ENCODE measurements around the gene BICRAL. TPM values are rescaled to one million over a fixed set of nuclear protein-coding genes. Genes with fewer than 3 reads are reported as not detected.
"Not testable (repeated sequence)": the region's sequence is repeated elsewhere in the genome, so short reads cannot be mapped to it uniquely, and the experiment has no call there.

Gene BICRAL
- total RNA-seq, 1 donor from 2014 or later, result 14.4 TPM

DNA sequence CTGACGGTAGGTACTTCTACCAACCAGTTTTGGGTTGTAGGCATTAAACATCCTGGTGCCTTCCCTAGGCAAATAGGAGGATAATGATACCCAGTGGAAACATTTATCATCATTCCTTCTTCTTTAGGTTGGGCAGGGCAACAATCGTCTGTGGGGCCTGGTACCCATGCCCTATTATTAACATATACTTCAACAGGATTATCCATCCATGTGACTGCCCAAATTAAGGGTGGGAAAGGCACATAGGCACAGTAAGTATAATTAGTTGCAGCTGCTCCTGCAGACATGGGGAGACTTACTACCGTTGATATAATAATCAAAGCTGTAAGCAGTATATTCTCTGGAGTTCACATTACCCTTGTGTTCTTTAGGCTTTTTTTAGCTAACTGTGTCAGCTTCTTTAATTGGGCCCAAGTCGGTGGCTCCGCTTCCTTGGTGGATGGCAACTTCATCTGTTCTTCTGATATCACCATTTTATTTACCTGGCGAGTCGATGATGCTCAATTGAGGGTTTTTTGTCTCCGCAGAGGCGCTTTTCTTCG lies 114.4 kb downstream of the BICRAL start:
- no peak for DNase-seq (ENCODE audit: low spot score, unreplicated experiment)
- Mint-ChIP-seq H3K27ac (no peak overlapping the region), H3K36me3 (ENCODE audit: insufficient read depth) (no peaks in the 10 kb centered on the region), H3K9me3 (ENCODE audit: low read depth) (no peaks in the 10 kb centered on the region), H3K4me3 (ENCODE audit: low read depth) (no peak overlapping the region), H3K27me3 (peaks cover 5% of the 10 kb centered on the region), H3K4me1 (ENCODE audit: low read depth) (peaks cover 15% of the 10 kb centered on the region)
- TF ChIP-seq, protein P1, sequence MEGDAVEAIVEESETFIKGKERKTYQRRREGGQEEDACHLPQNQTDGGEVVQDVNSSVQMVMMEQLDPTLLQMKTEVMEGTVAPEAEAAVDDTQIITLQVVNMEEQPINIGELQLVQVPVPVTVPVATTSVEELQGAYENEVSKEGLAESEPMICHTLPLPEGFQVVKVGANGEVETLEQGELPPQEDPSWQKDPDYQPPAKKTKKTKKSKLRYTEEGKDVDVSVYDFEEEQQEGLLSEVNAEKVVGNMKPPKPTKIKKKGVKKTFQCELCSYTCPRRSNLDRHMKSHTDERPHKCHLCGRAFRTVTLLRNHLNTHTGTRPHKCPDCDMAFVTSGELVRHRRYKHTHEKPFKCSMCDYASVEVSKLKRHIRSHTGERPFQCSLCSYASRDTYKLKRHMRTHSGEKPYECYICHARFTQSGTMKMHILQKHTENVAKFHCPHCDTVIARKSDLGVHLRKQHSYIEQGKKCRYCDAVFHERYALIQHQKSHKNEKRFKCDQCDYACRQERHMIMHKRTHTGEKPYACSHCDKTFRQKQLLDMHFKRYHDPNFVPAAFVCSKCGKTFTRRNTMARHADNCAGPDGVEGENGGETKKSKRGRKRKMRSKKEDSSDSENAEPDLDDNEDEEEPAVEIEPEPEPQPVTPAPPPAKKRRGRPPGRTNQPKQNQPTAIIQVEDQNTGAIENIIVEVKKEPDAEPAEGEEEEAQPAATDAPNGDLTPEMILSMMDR (IDR thresholded peaks at IDR 0.05; ENCODE audit: unreplicated experiment), result no peak

DNA sequence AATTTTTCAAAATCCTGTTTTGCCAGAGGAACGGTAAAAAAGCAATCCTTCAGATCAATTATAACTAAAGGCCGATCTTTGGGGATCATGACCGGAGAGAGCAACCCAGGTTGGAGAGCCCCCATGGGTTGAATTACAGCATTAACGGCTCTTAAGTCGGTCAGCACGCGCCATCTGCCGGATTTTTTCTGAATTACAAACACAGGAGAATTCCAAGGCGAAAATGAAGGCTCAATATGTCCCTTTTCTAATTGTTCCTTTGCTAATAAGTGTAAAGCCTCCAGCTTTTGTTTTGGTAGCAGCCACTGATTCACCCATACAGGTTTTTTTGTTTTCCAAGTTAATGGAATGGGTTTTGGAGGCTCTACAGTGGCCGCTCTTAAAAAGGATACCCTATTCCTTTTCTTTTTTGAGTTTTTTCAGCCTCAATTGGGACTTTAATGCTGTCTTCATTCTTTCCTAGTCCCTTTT lies 117.1 kb downstream of the BICRAL start:
- Mint-ChIP-seq H3K4me1 (ENCODE audit: low read depth) (peaks cover 30% of the 10 kb centered on the region), H3K9me3 (ENCODE audit: low read depth) (no peaks in the 10 kb centered on the region), H3K27ac (no peak overlapping the region), H3K27me3 (peaks cover 5% of the 10 kb centered on the region), H3K4me3 (ENCODE audit: low read depth) (peak overlapping the region; percentile 44), H3K36me3 (ENCODE audit: insufficient read depth) (no peaks in the 10 kb centered on the region)
- TF ChIP-seq, protein P1 (IDR thresholded peaks at IDR 0.05; ENCODE audit: unreplicated experiment), result peak; percentile 69
- peak; percentile 62 for DNase-seq (ENCODE audit: low spot score, unreplicated experiment)

DNA sequence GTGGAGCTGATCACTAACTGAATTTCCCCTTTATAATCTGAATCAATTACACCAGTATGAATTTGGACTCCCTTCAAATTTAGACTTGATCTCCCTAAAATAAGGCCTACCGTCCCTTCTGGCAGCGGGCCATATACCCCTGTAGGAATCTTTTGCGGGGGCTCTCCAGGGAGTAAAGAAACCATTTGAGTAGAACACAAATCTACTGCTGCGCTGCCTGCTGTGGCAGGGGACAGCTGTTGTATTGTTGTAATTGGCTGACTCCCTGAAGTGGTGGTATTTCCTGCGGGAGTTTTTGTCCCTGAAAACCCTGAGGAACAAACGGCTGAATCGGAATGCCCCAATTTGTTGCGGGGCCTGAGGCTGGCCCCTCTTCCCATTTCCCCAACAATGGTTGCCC lies 118.0 kb downstream of the BICRAL start:
- Mint-ChIP-seq H3K27me3 (peaks cover 5% of the 10 kb centered on the region), H3K4me1 (ENCODE audit: low read depth) (peaks cover 23% of the 10 kb centered on the region), H3K36me3 (ENCODE audit: insufficient read depth) (no peaks in the 10 kb centered on the region), H3K9me3 (ENCODE audit: low read depth) (no peaks in the 10 kb centered on the region), H3K4me3 (ENCODE audit: low read depth) (no peak overlapping the region), H3K27ac (no peak overlapping the region)
- TF ChIP-seq, protein P1 (IDR thresholded peaks at IDR 0.05; ENCODE audit: unreplicated experiment), result no peak
- DNase-seq (ENCODE audit: low spot score, unreplicated experiment), result no peak

DNA sequence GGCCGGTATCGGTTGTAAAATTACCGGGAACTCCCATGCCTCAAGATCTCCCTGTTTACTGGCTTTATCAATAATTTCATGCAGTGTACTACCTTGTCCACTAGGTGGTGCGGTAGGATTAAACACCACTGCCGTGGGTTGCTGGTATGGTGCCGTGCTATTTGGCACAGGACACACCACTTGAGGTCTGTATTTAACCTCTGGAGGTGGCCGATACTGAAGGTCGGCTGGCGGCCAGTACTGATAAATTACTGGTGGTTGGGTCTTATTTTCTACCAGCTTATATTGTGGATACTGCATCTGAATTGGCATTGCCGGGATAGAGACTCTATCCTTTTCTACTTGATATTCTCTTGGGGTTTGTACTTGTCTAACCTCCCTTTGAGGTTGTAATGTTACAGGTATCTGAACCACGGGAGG lies 119.7 kb downstream of the BICRAL start:
- peaks cover 23% of the 10 kb centered on the region for H3K4me1 Mint-ChIP-seq (ENCODE audit: low read depth)
- H3K9me3 Mint-ChIP-seq (ENCODE audit: low read depth), result no peaks in the 10 kb centered on the region
- peak; percentile 66 for DNase-seq (ENCODE audit: low spot score, unreplicated experiment)
- TF ChIP-seq, protein P1 (IDR thresholded peaks at IDR 0.05; ENCODE audit: unreplicated experiment), result peak; percentile 85
- peaks cover 5% of the 10 kb centered on the region for H3K27me3 Mint-ChIP-seq
- no peak overlapping the region for H3K27ac Mint-ChIP-seq
- no peaks in the 10 kb centered on the region for H3K36me3 Mint-ChIP-seq (ENCODE audit: insufficient read depth)
- H3K4me3 Mint-ChIP-seq (ENCODE audit: low read depth), result no peak overlapping the region

DNA sequence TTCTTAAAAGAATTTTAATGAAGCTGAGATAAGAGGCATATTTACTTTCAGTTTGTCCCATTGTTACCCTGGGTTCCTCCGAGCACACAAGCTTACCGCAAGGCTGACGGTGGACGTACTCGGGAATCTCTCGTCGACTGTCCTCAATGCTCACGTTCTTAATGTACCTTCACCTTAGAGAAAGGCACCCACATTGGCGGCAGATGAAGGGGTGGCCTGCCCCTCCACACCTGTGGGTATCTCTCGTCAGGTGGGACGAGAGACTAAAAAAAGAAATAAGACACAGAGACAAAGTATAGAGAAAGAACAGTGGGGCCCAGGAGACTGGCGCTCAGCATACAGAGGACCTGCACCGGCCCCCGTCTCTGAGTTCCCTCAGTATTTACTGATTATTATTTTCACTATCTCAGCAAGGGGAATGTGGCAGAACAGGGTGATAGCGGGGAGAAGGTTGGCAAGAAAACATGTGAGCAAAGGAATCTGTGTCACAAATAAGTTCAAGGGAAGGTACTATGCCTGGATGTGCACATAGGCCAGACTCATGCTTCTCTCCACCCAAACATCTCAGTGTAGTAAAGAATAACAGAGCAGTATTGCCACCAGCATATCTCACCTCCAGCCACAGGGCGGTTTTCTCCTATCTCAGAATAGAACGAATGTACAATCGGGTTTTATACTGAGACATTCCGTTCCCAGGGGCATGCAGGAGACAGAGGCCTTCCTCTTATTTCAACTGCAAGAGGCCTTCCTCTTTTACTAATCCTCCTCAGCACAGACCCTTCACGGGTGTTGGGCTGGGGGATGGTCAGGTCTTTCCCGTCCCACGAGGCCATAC lies 120.8 kb downstream of the BICRAL start:
- Mint-ChIP-seq H3K27ac (peak overlapping the region; percentile 94), H3K4me3 (ENCODE audit: low read depth) (peak overlapping the region; percentile 14), H3K4me1 (ENCODE audit: low read depth) (peaks cover 23% of the 10 kb centered on the region)
- H3K9me3 Mint-ChIP-seq (ENCODE audit: low read depth); H3K36me3 Mint-ChIP-seq (ENCODE audit: insufficient read depth); H3K27me3 Mint-ChIP-seq; DNase-seq (ENCODE audit: low spot score, unreplicated experiment): not testable (repeated sequence)
